ENCODE results near the gene FHAD1.

DNA sequence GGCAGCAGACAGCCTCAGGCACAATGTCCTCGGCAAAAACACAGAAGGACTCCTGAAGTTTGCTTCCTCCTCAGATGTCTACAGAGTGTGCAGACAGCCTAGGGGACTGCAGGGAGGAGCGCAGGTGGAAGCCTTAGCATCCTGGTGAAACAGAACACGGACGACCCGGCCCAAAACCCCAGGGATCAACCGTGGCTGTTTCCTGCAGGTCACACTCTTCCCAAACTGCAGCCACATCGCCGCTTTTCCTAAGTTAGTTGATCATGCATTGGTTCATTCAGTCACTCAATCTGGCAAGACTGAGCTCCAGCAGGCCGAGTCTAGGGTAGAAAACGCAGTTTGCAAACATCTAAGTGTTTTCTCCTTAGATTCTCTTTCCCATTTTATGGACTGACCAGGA lies 33.4 kb downstream of the FHAD1 start:
- TF ChIP-seq, protein P1, sequence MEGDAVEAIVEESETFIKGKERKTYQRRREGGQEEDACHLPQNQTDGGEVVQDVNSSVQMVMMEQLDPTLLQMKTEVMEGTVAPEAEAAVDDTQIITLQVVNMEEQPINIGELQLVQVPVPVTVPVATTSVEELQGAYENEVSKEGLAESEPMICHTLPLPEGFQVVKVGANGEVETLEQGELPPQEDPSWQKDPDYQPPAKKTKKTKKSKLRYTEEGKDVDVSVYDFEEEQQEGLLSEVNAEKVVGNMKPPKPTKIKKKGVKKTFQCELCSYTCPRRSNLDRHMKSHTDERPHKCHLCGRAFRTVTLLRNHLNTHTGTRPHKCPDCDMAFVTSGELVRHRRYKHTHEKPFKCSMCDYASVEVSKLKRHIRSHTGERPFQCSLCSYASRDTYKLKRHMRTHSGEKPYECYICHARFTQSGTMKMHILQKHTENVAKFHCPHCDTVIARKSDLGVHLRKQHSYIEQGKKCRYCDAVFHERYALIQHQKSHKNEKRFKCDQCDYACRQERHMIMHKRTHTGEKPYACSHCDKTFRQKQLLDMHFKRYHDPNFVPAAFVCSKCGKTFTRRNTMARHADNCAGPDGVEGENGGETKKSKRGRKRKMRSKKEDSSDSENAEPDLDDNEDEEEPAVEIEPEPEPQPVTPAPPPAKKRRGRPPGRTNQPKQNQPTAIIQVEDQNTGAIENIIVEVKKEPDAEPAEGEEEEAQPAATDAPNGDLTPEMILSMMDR (IDR thresholded peaks at IDR 0.05; ENCODE audit: low read depth, low read length, poor library complexity, severe bottlenecking): no peak
- no peak for TF ChIP-seq EZH2phosphoT487 (IDR thresholded peaks at IDR 0.05; ENCODE audit: borderline replicate concordance, low read length)
